ENCODE data around the gene QSOX1. TPM values are rescaled to one million over a fixed set of nuclear protein-coding genes. Genes with fewer than 3 reads are reported as not detected.

Gene QSOX1, protein sequence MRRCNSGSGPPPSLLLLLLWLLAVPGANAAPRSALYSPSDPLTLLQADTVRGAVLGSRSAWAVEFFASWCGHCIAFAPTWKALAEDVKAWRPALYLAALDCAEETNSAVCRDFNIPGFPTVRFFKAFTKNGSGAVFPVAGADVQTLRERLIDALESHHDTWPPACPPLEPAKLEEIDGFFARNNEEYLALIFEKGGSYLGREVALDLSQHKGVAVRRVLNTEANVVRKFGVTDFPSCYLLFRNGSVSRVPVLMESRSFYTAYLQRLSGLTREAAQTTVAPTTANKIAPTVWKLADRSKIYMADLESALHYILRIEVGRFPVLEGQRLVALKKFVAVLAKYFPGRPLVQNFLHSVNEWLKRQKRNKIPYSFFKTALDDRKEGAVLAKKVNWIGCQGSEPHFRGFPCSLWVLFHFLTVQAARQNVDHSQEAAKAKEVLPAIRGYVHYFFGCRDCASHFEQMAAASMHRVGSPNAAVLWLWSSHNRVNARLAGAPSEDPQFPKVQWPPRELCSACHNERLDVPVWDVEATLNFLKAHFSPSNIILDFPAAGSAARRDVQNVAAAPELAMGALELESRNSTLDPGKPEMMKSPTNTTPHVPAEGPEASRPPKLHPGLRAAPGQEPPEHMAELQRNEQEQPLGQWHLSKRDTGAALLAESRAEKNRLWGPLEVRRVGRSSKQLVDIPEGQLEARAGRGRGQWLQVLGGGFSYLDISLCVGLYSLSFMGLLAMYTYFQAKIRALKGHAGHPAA
- total RNA-seq: 100 to 1,000 TPM in 3 of 5 donors, 10 to 100 TPM in 2; 58.3 to 323 (median 129) TPM
- polyA plus RNA-seq: 100 to 1,000 TPM in 2 of 3 donors, 10 to 100 TPM in 1; 38.5 to 118 (median 103) TPM
- long read RNA-seq, donor 1, full-length matches to known transcripts: 16 of 16 reads
- long read RNA-seq, donor 1, partial matches to known transcripts: 0 of 16 reads
- long read RNA-seq, donor 1, other reads (novel, unspliced or antisense): 0 of 16 reads
- long read RNA-seq, donor 2, full-length matches to known transcripts: 27 of 32 reads
- long read RNA-seq, donor 2, partial matches to known transcripts: 5 of 32 reads
- long read RNA-seq, donor 2, other reads (novel, unspliced or antisense): 0 of 32 reads
- long read RNA-seq, donor 3, full-length matches to known transcripts: 25 of 82 reads
- long read RNA-seq, donor 3, partial matches to known transcripts: 57 of 82 reads
- long read RNA-seq, donor 3, other reads (novel, unspliced or antisense): 0 of 82 reads
- long read RNA-seq, donor 4, full-length matches to known transcripts: 4 of 4 reads
- long read RNA-seq, donor 4, partial matches to known transcripts: 0 of 4 reads
- long read RNA-seq, donor 4, other reads (novel, unspliced or antisense): 0 of 4 reads
- long read RNA-seq, donor 5, full-length matches to known transcripts: 23 of 73 reads
- long read RNA-seq, donor 5, partial matches to known transcripts: 50 of 73 reads
- long read RNA-seq, donor 5, other reads (novel, unspliced or antisense): 0 of 73 reads
- long read RNA-seq, donor 6: 0 reads
- long read RNA-seq, donor 7, full-length matches to known transcripts: 26 of 39 reads
- long read RNA-seq, donor 7, partial matches to known transcripts: 13 of 39 reads
- long read RNA-seq, donor 7, other reads (novel, unspliced or antisense): 0 of 39 reads
- long read RNA-seq, donor 8, full-length matches to known transcripts: 29 of 53 reads
- long read RNA-seq, donor 8, partial matches to known transcripts: 24 of 53 reads
- long read RNA-seq, donor 8, other reads (novel, unspliced or antisense): 0 of 53 reads
- long read RNA-seq, donor 9, full-length matches to known transcripts: 8 of 26 reads
- long read RNA-seq, donor 9, partial matches to known transcripts: 18 of 26 reads
- long read RNA-seq, donor 9, other reads (novel, unspliced or antisense): 0 of 26 reads
- long read RNA-seq, donor 10, full-length matches to known transcripts: 7 of 7 reads
- long read RNA-seq, donor 10, partial matches to known transcripts: 0 of 7 reads
- long read RNA-seq, donor 10, other reads (novel, unspliced or antisense): 0 of 7 reads

DNA sequence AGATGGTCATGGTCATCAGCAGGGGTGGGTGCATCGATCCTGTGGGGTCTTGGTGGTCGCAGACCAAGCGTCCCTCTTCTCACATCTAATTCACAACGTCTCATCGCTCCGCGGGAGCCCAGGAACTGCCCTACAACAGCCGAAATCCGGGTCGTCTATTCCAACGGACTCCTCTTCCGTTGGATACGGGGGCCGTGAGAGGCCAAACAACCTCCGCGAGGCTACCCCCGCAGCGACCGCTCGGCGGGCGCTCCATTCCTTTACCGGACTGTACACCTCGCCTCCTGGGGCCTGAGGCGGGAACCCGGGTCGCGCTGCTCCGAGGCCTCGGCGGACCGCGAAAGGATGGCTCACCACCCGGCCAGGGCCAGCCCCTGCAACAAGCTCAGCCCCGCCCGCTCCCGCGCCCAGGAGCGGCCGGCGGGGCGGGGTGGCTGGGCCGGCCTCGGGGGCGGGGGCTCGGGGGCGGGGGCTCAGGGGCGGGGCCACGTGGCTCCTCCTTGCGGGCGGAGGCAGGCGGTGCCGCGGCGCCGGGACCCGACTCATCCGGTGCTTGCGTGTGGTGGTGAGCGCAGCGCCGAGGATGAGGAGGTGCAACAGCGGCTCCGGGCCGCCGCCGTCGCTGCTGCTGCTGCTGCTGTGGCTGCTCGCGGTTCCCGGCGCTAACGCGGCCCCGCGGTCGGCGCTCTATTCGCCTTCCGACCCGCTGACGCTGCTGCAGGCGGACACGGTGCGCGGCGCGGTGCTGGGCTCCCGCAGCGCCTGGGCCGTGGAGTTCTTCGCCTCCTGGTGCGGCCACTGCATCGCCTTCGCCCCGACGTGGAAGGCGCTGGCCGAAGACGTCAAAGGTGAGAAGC, at the start of gene QSOX1:
TSS of gene QSOX1 (plus strand) at position 545 of the 857 bp plus-strand sequence. CDS start at position 584, 39 bp downstream.
- Histone ChIP-seq H3K36me3 (no peaks in the 10 kb centered on the region), H3K4me1 (peaks cover 37 to 58% (median 52%) of the 10 kb centered on the region in 4 donors), H3K27ac (peak within 1 kb of the TSS; percentile 94 to 96 (median 95)), H3K9me3 (no peaks in the 10 kb centered on the region), H3K4me3 (peak within 1 kb of the TSS; percentile 92 to 96 (median 94)), H3K27me3 (no peaks in the 10 kb centered on the region)
- WGBS, 5 donors: 0 to 1% (median 1%) methylated on average over 13 to 100 of the region's 100 CpGs
- peak; percentile 92 to 97 for DNase-seq
- no peak for TF ChIP-seq EP300 (IDR thresholded peaks at IDR 0.05)
- TF ChIP-seq POLR2AphosphoS5 (IDR thresholded peaks at IDR 0.05): peak; percentile 86 to 99 (median 98)
- TF ChIP-seq, protein P1, sequence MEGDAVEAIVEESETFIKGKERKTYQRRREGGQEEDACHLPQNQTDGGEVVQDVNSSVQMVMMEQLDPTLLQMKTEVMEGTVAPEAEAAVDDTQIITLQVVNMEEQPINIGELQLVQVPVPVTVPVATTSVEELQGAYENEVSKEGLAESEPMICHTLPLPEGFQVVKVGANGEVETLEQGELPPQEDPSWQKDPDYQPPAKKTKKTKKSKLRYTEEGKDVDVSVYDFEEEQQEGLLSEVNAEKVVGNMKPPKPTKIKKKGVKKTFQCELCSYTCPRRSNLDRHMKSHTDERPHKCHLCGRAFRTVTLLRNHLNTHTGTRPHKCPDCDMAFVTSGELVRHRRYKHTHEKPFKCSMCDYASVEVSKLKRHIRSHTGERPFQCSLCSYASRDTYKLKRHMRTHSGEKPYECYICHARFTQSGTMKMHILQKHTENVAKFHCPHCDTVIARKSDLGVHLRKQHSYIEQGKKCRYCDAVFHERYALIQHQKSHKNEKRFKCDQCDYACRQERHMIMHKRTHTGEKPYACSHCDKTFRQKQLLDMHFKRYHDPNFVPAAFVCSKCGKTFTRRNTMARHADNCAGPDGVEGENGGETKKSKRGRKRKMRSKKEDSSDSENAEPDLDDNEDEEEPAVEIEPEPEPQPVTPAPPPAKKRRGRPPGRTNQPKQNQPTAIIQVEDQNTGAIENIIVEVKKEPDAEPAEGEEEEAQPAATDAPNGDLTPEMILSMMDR (IDR thresholded peaks at IDR 0.05): peak in 2 of 7 experiments; percentile 41 to 68
- TF ChIP-seq POLR2A (IDR thresholded peaks at IDR 0.05): peak in 1 of 4 donors; percentile 77
- intact Hi-C loops (cut with DNase I; ENCODE audit: low total_unique reads): no loop called here

DNA sequence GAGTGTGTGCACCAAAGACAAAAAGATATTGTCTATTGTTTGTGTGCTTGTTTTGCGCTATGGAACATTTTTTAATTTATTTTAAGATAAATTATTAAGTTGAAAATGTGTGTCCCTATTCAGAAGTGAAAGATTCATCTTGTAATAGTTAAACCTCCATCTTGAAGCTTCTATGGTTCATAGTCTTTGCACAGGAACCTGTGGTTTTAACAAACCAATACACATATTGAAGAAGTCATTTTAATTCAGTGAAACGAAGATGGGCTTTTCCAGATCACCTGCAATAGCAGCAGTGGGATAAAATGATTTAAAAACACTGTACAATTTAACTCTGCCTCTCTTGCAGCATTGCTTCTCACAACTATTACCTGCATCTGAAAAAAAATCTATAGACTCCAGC, 42.6 kb upstream of the QSOX1 start:
- no peak overlapping the region for H3K4me3 ChIP-seq
- WGBS, 5 donors: 83 to 92% (median 87%) methylated on average over 2 of the region's 2 CpGs
- TF ChIP-seq EP300 (IDR thresholded peaks at IDR 0.05): no peak
- TF ChIP-seq, protein P1 (IDR thresholded peaks at IDR 0.05): no peak
- TF ChIP-seq POLR2A (IDR thresholded peaks at IDR 0.05): no peak
- TF ChIP-seq POLR2AphosphoS5 (IDR thresholded peaks at IDR 0.05): no peak
- H3K9me3 ChIP-seq: no peaks in the 10 kb centered on the region
- peaks cover 21 to 65% (median 55%) of the 10 kb centered on the region in 4 donors for H3K36me3 ChIP-seq
- peaks cover 8 to 24% (median 16%) of the 10 kb centered on the region in 4 donors for H3K4me1 ChIP-seq
- DNase-seq: no peak
- peak overlapping the region in 2 of 5 donors; percentile 30 to 51 for H3K27ac ChIP-seq
- no peaks in the 10 kb centered on the region for H3K27me3 ChIP-seq
- intact Hi-C loops (cut with DNase I; ENCODE audit: low total_unique reads): no loop called here

Data from stomach (tissue), 19 donors.